HL-60 (cell line): ENCODE results near the gene TIGD1.

Source experiments
- CTCF ChIP-seq: IDR thresholded peaks from one replicate; pipeline ENCODE4 v1.5.1; 2011; ENCODE audit warnings: low read length, control low read depth, inconsistent platforms; ENCODE audit not compliant: insufficient read depth
- GABPA ChIP-seq: IDR thresholded peaks from 2 replicates; pipeline ENCODE4 v1.6.1; 2012; ENCODE audit warnings: low read depth
- POLR2AphosphoS5 ChIP-seq: IDR thresholded peaks from 2 replicates; pipeline ENCODE4 v1.6.1; 2012; ENCODE audit warnings: low read depth
- SPI1 ChIP-seq: IDR thresholded peaks from 2 replicates; pipeline ENCODE4 v1.6.1; 2012; ENCODE audit warnings: low read depth, mild to moderate bottlenecking, borderline replicate concordance
- TF ChIP-seq, protein P1 (sequence below): IDR thresholded peaks from 2 replicates; pipeline ENCODE4 v1.6.1; 2012; ENCODE audit warnings: low read depth; ENCODE audit not compliant: insufficient replicate concordance

GRCh38 chr2:232506709-232507108, 43.6 kb downstream of the TIGD1 start:
- TF ChIP-seq CTCF (no peak), POLR2AphosphoS5 (no peak), GABPA (no peak), SPI1 (no peak)
- TF ChIP-seq, protein P1, sequence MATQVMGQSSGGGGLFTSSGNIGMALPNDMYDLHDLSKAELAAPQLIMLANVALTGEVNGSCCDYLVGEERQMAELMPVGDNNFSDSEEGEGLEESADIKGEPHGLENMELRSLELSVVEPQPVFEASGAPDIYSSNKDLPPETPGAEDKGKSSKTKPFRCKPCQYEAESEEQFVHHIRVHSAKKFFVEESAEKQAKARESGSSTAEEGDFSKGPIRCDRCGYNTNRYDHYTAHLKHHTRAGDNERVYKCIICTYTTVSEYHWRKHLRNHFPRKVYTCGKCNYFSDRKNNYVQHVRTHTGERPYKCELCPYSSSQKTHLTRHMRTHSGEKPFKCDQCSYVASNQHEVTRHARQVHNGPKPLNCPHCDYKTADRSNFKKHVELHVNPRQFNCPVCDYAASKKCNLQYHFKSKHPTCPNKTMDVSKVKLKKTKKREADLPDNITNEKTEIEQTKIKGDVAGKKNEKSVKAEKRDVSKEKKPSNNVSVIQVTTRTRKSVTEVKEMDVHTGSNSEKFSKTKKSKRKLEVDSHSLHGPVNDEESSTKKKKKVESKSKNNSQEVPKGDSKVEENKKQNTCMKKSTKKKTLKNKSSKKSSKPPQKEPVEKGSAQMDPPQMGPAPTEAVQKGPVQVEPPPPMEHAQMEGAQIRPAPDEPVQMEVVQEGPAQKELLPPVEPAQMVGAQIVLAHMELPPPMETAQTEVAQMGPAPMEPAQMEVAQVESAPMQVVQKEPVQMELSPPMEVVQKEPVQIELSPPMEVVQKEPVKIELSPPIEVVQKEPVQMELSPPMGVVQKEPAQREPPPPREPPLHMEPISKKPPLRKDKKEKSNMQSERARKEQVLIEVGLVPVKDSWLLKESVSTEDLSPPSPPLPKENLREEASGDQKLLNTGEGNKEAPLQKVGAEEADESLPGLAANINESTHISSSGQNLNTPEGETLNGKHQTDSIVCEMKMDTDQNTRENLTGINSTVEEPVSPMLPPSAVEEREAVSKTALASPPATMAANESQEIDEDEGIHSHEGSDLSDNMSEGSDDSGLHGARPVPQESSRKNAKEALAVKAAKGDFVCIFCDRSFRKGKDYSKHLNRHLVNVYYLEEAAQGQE: no peak
